IMR-90 (cell line): ENCODE results near the gene ABCA12. TPM values are rescaled to one million over a fixed set of nuclear protein-coding genes. Genes with fewer than 3 reads are reported as not detected.

Experiments
- ATAC-seq: fragments of 200-7000 bp; cut with Tn5 transposase; 2 replicates; pipeline ENCODE4 v1.9.1; 2020; ENCODE audit warnings: low read depth, mild to moderate bottlenecking, moderate library complexity
- BruUV-seq: library from RNA; stranded (reverse); fragments of 400-500 nt; replicated peaks from 2 replicates; lab custom pipeline; 2021; lab: Mats Ljungman, UMichigan
- CTCF ChIA-PET: fragments of 300-600 bp; formaldehyde crosslinking; extraction: SDS; loops from one replicate; lab custom pipeline; 2021; ENCODE audit warnings: antibody characterized with exemption; lab: Yijun Ruan, JAX
- POLR2A ChIA-PET: fragments of 300-600 bp; sonication (Branson Sonifier 250); formaldehyde crosslinking; loops from one replicate; lab custom pipeline; 2022; ENCODE audit warnings: antibody characterized with exemption; ENCODE audit not compliant: unreplicated experiment; lab: Charles Lee
- DNase-seq: peaks from one replicate; pipeline ENCODE4 v3.0.0; 2013
- H2AFZ ChIP-seq: replicated peaks from 2 replicates; pipeline ENCODE3; 2013; ENCODE audit warnings: low read length, mild to moderate bottlenecking; ENCODE audit not compliant: poor library complexity
- H2AK5ac ChIP-seq: 2 replicates; pipeline ENCODE4 v1.6.1; 2013; ENCODE audit warnings: low read depth, low read length, inconsistent platforms
- H2AK9ac ChIP-seq: replicated peaks from 2 replicates; pipeline ENCODE3; 2013; ENCODE audit warnings: mild to moderate bottlenecking, low read depth, low read length, moderate library complexity; ENCODE audit not compliant: poor library complexity
- H2BK120ac ChIP-seq: 2 replicates; pipeline ENCODE4 v1.6.1; 2013; ENCODE audit warnings: low read depth, low read length, inconsistent platforms
- H2BK15ac ChIP-seq: 3 replicates; pipeline ENCODE4 v1.6.1; 2013; ENCODE audit warnings: low read depth, low read length, inconsistent platforms
- H2BK20ac ChIP-seq: 2 replicates; pipeline ENCODE4 v1.6.1; 2013; ENCODE audit warnings: low read depth, mild to moderate bottlenecking, inconsistent platforms, low read length, moderate library complexity
- H2BK5ac ChIP-seq: 2 replicates; pipeline ENCODE4 v1.6.1; 2013; ENCODE audit warnings: mild to moderate bottlenecking, low read depth, low read length, inconsistent platforms; ENCODE audit not compliant: poor library complexity, severe bottlenecking
- H3K14ac ChIP-seq: replicated peaks from 2 replicates; pipeline ENCODE4 v1.6.1; 2013; ENCODE audit warnings: low read depth, low read length, inconsistent platforms
- H3K18ac ChIP-seq: 2 replicates; pipeline ENCODE4 v1.6.1; 2013; ENCODE audit warnings: low read depth, low read length, control low read depth
- H3K23ac ChIP-seq: 2 replicates; pipeline ENCODE4 v1.6.1; 2013; ENCODE audit warnings: low read depth, low read length, inconsistent platforms
- H3K27ac ChIP-seq: 2 replicates; pipeline ENCODE4 v1.5.1; 2013; ENCODE audit warnings: mild to moderate bottlenecking, control low read depth, low read length; ENCODE audit not compliant: insufficient read depth
- H3K27me3 ChIP-seq: 2 replicates; pipeline ENCODE4 v1.6.1; 2013; ENCODE audit warnings: low read length; ENCODE audit not compliant: control insufficient read depth, insufficient read depth
- H3K36me3 ChIP-seq: 2 replicates; pipeline ENCODE4 v1.6.1; 2013; ENCODE audit warnings: low read length, mixed read lengths; ENCODE audit not compliant: control insufficient read depth, insufficient read depth
- H3K4ac ChIP-seq: 2 replicates; pipeline ENCODE4 v1.6.1; 2013; ENCODE audit warnings: low read depth, low read length, inconsistent platforms
- H3K4me1 ChIP-seq: 2 replicates; pipeline ENCODE4 v1.6.1; 2013; ENCODE audit warnings: low read length, mixed read lengths; ENCODE audit not compliant: control insufficient read depth, insufficient read depth
- H3K4me2 ChIP-seq: 2 replicates; pipeline ENCODE4 v1.6.1; 2013; ENCODE audit warnings: low read depth, mild to moderate bottlenecking, control low read depth, low read length, moderate library complexity
- H3K4me3 ChIP-seq: 2 replicates; pipeline ENCODE4 v1.5.1; 2013; ENCODE audit warnings: low read depth, mild to moderate bottlenecking, control low read depth, low read length, moderate library complexity; ENCODE audit not compliant: insufficient read depth
- H3K56ac ChIP-seq: 2 replicates; pipeline ENCODE4 v1.6.1; 2013; ENCODE audit warnings: low read length, inconsistent platforms; ENCODE audit not compliant: insufficient read depth; ENCODE audit errors: extremely low read depth
- H3K79me1 ChIP-seq, 2 experiments: 2 replicates each; pipeline ENCODE4 v1.6.1; 2013; ENCODE audit warnings: low read length in 2 of 2, inconsistent platforms in 1 of 2, low read depth in 1 of 2
- H3K9ac ChIP-seq: 2 replicates; pipeline ENCODE4 v1.6.1; 2013; ENCODE audit warnings: low read depth, low read length, control low read depth
- H3K9me1 ChIP-seq: 2 replicates; pipeline ENCODE4 v1.6.1; 2013; ENCODE audit warnings: low read length, inconsistent platforms; ENCODE audit not compliant: insufficient read depth
- H3K9me3 ChIP-seq: 2 replicates; pipeline ENCODE4 v1.6.1; 2013; ENCODE audit warnings: low read length; ENCODE audit not compliant: control insufficient read depth, insufficient read depth
- H4K20me1 ChIP-seq: 2 replicates; pipeline ENCODE4 v1.6.1; 2013; ENCODE audit warnings: low read length, inconsistent platforms; ENCODE audit not compliant: insufficient read depth
- H4K5ac ChIP-seq: 2 replicates; pipeline ENCODE4 v1.6.1; 2013; ENCODE audit warnings: mild to moderate bottlenecking, low read depth, low read length, control low read depth
- H4K8ac ChIP-seq, 2 experiments: 2 replicates each; pipeline ENCODE4 v1.6.1; 2013; ENCODE audit warnings: low read depth in 2 of 2, low read length in 2 of 2, control low read depth in 1 of 2, inconsistent platforms in 1 of 2
- H4K91ac ChIP-seq: 2 replicates; pipeline ENCODE4 v1.6.1; 2013; ENCODE audit warnings: low read depth, low read length, inconsistent platforms; ENCODE audit not compliant: insufficient read depth
- BHLHE40 ChIP-seq: fragments of 150-350 bp; IDR thresholded peaks from 2 replicates; pipeline ENCODE4 v1.6.1; 2016; ENCODE audit warnings: mild to moderate bottlenecking, low read depth, low read length
- CEBPB ChIP-seq: IDR thresholded peaks from 2 replicates; pipeline ENCODE4 v1.6.1; 2012; ENCODE audit warnings: low read depth, low read length, improper control_type of control experiment
- CHD1 ChIP-seq: IDR thresholded peaks from 2 replicates; pipeline ENCODE4 v1.6.1; 2012; ENCODE audit warnings: low read depth, low read length, improper control_type of control experiment
- FOS ChIP-seq: fragments of 150-350 bp; IDR thresholded peaks from 2 replicates; pipeline ENCODE4 v1.6.1; 2016; ENCODE audit warnings: low read depth, low read length
- MAFK ChIP-seq: IDR thresholded peaks from 2 replicates; pipeline ENCODE4 v1.6.1; 2012; ENCODE audit warnings: low read depth, low read length, improper control_type of control experiment
- MAZ ChIP-seq: IDR thresholded peaks from 2 replicates; pipeline ENCODE4 v1.6.1; 2012; ENCODE audit warnings: low read depth, mild to moderate bottlenecking, low read length, improper control_type of control experiment, moderate library complexity, borderline replicate concordance
- MXI1 ChIP-seq: IDR thresholded peaks from 2 replicates; pipeline ENCODE4 v1.6.1; 2012; ENCODE audit warnings: low read depth, mild to moderate bottlenecking, low read length, moderate library complexity, borderline replicate concordance
- NFE2L2 ChIP-seq: fragments of 150-350 bp; IDR thresholded peaks from 2 replicates; pipeline ENCODE4 v1.6.1; 2016; ENCODE audit warnings: low read depth, mild to moderate bottlenecking, low read length
- POLR2A ChIP-seq: IDR thresholded peaks from 2 replicates; pipeline ENCODE4 v1.6.1; 2012; ENCODE audit warnings: mild to moderate bottlenecking, low read depth, low read length
- RAD21 ChIP-seq: IDR thresholded peaks from 2 replicates; pipeline ENCODE4 v1.6.1; 2012; ENCODE audit warnings: low read length, improper control_type of control experiment
- RCOR1 ChIP-seq: IDR thresholded peaks from 2 replicates; pipeline ENCODE4 v1.6.1; 2012; ENCODE audit warnings: mild to moderate bottlenecking, low read length, improper control_type of control experiment; ENCODE audit not compliant: insufficient replicate concordance
- RFX5 ChIP-seq: IDR thresholded peaks from 2 replicates; pipeline ENCODE4 v1.8.0; 2012; ENCODE audit warnings: low read depth, mild to moderate bottlenecking, low read length, moderate library complexity
- SMC3 ChIP-seq: fragments of 150-350 bp; IDR thresholded peaks from 2 replicates; pipeline ENCODE4 v1.6.1; 2016; ENCODE audit warnings: low read depth, mild to moderate bottlenecking, antibody characterized with exemption, low read length, moderate library complexity
- WGBS, 2 experiments: methylation state at CpG; one replicate each; pipeline versions ENCODE4 v1.1.5 to v1.1.7; 2013; ENCODE audit warnings: missing lambda C conversion rate in 2 of 2; ENCODE audit not compliant: insufficient read length in 1 of 2; ENCODE audit errors: extremely low coverage in 2 of 2; 5-methylcytosine and 5-hydroxymethylcytosine counted together
- dilution Hi-C: fragments of 300-500 bp; cut with HindIII; formaldehyde crosslinking; loops from one replicate; pipeline ENCODE4 v1.14.3; 2018; ENCODE audit warnings: low sequenced_read_pairs; ENCODE audit not compliant: unreplicated experiment
- in situ Hi-C: fragments of 300-500 bp; cut with MboI; formaldehyde crosslinking; loops from 3 replicates; pipeline ENCODE4 v1.14.3; 2019; ENCODE audit warnings: low sequenced_read_pairs, inconsistent platforms, mixed read lengths
- intact Hi-C: fragments of 100-400 bp; cut with micrococcal nuclease; formaldehyde crosslinking; loops from 2 replicates; pipeline ENCODE4 v1.10.0; 2022
- polyA plus RNA-seq, 3 experiments: library from polyadenylated mRNA; depleted of rRNA; stranded (reverse); fragments of >200 nt; gene quantifications; 2 replicates each; pipeline ENCODE4 v1.2.3, GENCODE V29; 2012; ENCODE audit warnings: low replicate concordance in 1 of 3
- total RNA-seq: library from RNA; depleted of rRNA; stranded (reverse); fragments of >200 nt; gene quantifications from 2 replicates; pipeline ENCODE4 v1.2.3, GENCODE V29; 2012
- TF ChIP-seq, protein P1 (sequence below): fragments of 150-350 bp; IDR thresholded peaks from 2 replicates; pipeline ENCODE4 v1.6.1; 2016; ENCODE audit warnings: low read depth, mild to moderate bottlenecking, low read length, moderate library complexity, borderline replicate concordance
- TF ChIP-seq, protein P2 (sequence below): fragments of 150-350 bp; IDR thresholded peaks from 2 replicates; pipeline ENCODE4 v1.6.1; 2017; ENCODE audit warnings: mild to moderate bottlenecking, antibody characterized with exemption, low read length, low read depth
- TF ChIP-seq, protein P3 (sequence below): conservative IDR thresholded peaks from 2 replicates; pipeline ENCODE4 v1.5.1; 2012; ENCODE audit warnings: mild to moderate bottlenecking, low read depth, low read length, improper control_type of control experiment

ABCA12 gene
- total and polyA plus RNA-seq, 2 of the 4 experiments (the other 2 are of a cell fraction), result under 0.01 TPM; not detected in 1

DNA sequence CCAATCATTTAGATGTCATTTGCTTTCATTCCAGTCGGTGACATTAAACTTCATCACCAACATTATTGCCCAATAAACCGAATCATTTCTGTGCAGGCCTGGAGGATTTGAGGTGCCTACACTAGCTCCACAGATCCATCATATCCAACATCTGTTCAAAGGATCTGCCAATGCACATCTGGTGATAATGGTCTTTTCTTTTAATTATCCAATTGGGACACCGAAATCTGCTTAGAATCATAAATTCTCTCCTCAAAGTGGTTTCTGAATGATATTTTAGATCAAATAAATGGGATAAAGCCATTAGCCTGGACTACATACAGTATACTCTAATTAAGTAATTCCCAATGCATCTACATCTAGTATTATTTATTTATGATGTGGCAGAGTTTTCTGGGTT is 85.6 kb downstream of the ABCA12 start:
- Histone ChIP-seq H3K4ac (no peak overlapping the region), H3K9me1 (no peaks in the 10 kb centered on the region), H2BK15ac (no peak overlapping the region), H3K79me1 (no peaks in the 10 kb centered on the region), H2BK5ac (no peak overlapping the region), H3K14ac (no peak overlapping the region), H3K36me3 (no peaks in the 10 kb centered on the region), H2AK9ac (no peak overlapping the region), H4K20me1 (no peaks in the 10 kb centered on the region), H3K9me3 (no peaks in the 10 kb centered on the region), H3K4me2 (no peak overlapping the region), H3K4me1 (no peaks in the 10 kb centered on the region), H3K23ac (no peak overlapping the region), H4K8ac (no peak overlapping the region), H2BK120ac (no peak overlapping the region), H4K5ac (no peak overlapping the region), H3K27ac (no peak overlapping the region), H4K91ac (no peak overlapping the region), H3K18ac (no peak overlapping the region), H3K27me3 (no peaks in the 10 kb centered on the region), H3K9ac (no peak overlapping the region), H3K56ac (no peak overlapping the region), H2AFZ (no peak overlapping the region), H3K4me3 (no peak overlapping the region), H2BK20ac (no peak overlapping the region), H2AK5ac (no peak overlapping the region)
- no TSS peak for BruUV-seq
- intact Hi-C loops (no loop called here), dilution Hi-C loops (no loop called here), in situ Hi-C loops (no loop called here)
- TF ChIP-seq MAZ (no peak), MXI1 (no peak), CEBPB (no peak), BHLHE40 (no peak), POLR2A (no peak), RFX5 (no peak), RCOR1 (no peak), RAD21 (no peak), NFE2L2 (no peak), FOS (no peak), SMC3 (no peak), CHD1 (no peak), MAFK (no peak)
- TF ChIP-seq, protein P1, sequence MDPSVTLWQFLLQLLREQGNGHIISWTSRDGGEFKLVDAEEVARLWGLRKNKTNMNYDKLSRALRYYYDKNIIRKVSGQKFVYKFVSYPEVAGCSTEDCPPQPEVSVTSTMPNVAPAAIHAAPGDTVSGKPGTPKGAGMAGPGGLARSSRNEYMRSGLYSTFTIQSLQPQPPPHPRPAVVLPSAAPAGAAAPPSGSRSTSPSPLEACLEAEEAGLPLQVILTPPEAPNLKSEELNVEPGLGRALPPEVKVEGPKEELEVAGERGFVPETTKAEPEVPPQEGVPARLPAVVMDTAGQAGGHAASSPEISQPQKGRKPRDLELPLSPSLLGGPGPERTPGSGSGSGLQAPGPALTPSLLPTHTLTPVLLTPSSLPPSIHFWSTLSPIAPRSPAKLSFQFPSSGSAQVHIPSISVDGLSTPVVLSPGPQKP, result no peak
- TF ChIP-seq, protein P2, sequence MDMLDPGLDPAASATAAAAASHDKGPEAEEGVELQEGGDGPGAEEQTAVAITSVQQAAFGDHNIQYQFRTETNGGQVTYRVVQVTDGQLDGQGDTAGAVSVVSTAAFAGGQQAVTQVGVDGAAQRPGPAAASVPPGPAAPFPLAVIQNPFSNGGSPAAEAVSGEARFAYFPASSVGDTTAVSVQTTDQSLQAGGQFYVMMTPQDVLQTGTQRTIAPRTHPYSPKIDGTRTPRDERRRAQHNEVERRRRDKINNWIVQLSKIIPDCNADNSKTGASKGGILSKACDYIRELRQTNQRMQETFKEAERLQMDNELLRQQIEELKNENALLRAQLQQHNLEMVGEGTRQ, result no peak
- TF ChIP-seq, protein P3, sequence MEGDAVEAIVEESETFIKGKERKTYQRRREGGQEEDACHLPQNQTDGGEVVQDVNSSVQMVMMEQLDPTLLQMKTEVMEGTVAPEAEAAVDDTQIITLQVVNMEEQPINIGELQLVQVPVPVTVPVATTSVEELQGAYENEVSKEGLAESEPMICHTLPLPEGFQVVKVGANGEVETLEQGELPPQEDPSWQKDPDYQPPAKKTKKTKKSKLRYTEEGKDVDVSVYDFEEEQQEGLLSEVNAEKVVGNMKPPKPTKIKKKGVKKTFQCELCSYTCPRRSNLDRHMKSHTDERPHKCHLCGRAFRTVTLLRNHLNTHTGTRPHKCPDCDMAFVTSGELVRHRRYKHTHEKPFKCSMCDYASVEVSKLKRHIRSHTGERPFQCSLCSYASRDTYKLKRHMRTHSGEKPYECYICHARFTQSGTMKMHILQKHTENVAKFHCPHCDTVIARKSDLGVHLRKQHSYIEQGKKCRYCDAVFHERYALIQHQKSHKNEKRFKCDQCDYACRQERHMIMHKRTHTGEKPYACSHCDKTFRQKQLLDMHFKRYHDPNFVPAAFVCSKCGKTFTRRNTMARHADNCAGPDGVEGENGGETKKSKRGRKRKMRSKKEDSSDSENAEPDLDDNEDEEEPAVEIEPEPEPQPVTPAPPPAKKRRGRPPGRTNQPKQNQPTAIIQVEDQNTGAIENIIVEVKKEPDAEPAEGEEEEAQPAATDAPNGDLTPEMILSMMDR, result no peak
- no CpG with 5 or more reads among the region's 3 CpGs for WGBS, 2 experiments
- CTCF ChIA-PET, result no interaction called here
- POLR2A ChIA-PET, result no interaction called here
- DNase-seq, result no peak
- no peak for ATAC-seq
